Activated naive CD4-positive, alpha-beta T cell treated with anti-CD3 and anti-CD28 coated beads, Interleukin-2, amount 50 U/mL, for 16 hours (primary cell): ENCODE results near the gene HBM.
"Not testable (repeated sequence)": the region's sequence is repeated elsewhere in the genome, so short reads cannot be mapped to it uniquely, and the experiment has no call there.

ENCODE experiments used
- DNase-seq: peaks from one replicate; pipeline ENCODE4 v3.0.0-alpha.2; 2020

HBM gene, protein sequence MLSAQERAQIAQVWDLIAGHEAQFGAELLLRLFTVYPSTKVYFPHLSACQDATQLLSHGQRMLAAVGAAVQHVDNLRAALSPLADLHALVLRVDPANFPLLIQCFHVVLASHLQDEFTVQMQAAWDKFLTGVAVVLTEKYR

DNA sequence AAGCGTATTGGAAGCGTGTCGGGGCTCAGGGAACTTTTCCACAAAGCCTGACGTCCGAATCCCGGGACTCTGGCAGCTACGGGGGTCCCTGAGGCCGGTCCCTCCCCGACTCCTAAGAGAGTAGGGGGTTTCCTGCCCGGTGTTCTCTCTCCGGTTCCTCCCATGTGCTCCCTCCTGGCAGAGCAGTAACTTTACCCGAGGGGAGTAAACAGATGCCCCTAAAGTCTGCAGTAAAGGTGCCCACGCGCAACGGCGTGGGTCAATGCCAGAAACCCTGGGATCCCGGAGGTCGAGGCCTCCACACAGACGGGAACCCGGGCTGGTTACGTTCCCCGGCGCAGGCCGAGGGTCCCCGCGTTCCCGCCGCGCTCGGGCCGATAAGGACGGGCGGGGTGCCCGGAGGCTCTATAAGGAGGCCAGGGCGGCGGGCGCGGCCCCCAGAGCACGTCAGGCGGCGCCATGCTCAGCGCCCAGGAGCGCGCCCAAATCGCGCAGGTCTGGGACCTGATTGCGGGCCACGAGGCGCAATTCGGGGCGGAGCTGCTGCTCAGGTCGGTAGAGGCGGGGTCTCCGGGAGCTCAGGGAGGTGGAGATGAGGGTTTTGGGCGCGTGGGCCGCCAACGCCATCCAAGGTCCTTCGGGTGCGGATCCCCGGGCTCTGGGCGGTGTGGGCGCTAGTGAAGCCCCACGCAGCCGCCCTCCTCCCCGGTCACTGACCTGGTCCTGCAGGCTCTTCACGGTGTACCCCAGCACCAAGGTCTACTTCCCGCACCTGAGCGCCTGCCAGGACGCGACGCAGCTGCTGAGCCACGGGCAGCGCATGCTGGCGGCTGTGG lies at the start of gene HBM:
Gene HBM, plus strand, starts transcription at position 440 of the 836 bp plus-strand sequence. Its CDS starts 20 bp downstream, at position 460.
- peak; percentile 42 for DNase-seq

DNA sequence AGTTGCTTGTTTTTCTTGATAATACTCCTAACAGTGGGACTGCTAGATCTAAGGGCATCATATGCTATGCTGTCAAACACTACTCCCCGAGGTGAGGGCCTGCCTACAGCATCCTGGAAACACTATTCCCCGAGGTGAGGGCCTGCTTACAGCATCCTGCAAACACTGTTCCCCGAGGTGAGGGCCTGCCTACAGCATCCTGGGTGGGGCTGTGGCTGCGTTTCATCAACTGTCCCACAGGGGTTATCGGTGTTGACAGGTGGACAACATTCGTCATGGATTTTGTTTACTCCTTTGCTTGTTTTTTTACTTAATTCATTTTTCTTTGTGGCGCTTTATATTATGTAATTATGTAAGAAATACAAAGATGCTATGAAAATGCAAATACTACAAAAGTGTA lies 49.8 kb upstream of the HBM start:
- no peak for DNase-seq

DNA sequence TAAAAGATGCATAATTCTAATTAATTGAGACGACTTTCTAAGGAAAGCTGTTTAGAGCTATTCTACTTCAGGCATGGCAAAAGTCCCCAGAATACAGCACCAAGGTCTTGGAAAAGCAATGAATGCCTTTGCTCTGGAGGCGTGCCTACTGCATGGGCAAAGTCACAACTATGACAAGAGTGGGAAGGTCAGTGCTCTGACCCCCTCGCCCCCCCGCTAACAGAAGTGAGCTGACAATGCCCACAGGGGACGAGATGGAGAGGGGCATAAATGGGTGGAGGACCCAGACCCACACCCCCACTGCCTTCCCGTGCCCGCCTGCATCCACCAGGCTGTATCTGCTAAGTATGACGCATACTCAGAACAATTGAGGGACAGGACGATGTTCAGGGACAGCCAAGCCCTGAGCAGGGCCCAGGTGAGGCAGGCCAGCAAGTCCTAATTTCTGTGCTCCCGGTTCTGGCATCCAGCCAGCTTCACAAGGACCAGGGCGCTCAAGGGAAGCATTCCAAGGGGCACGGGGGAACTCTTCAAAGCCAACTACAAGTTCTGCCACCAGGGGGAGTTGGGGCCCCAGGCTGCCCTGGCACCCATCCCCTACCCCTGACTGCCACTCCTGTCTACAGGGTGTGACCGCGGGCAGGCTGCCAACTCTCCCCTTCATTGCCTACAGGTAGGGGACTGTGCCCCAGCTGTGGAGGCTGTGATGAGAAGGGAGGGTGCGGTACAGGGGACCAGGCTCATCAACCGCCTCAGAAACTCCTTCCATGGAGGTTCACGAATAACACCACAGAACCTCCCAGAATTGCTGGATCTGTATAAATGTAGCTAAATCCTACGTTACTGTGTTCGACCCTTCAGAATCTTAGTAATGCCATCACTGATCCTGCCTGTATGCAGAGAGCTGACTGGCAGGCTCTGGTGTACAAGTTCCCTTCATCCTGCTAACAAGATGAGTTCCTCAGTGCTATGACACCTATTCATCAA lies 48.1 kb upstream of the HBM start:
- peak; percentile 71 for DNase-seq

DNA sequence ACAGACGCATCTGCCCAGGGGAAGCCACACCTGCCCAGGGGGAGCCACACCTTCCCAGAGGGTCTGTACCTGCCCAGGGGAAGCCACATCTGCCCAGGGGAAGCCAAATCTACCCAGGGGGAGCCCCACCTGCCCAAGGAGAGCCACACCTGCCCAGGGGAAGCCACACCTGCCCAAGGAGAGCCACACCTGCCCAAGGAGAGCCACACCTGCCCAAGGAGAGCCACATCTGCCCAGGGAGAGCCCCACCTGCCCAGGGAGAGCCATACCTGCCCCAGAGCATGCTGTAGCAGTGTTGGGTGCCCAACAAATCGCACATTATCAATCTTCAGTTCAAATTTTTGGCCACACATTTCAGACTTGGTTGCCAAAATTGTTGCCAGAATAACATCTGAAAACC lies 46.9 kb upstream of the HBM start:
- no peak for DNase-seq

DNA sequence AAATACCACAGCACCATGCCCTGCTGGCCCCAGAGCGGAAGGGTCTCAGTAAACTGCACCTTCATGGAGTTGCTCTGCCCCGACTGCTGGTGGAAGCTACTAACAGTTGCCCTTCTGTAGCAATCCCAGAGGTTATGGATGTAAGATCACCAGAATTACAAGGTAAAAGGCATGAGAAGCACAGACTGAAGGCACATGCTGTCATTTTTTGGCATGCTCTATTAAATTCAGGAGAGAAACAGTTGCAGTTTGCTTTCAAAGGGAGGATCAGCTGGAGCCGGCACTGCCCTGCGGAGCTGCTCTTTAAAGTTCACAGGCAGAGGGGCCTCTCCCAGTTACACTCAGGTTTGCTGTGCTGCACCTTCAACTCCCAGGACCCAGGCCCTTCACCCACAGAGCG lies 46.5 kb upstream of the HBM start:
- DNase-seq, result no peak

DNA sequence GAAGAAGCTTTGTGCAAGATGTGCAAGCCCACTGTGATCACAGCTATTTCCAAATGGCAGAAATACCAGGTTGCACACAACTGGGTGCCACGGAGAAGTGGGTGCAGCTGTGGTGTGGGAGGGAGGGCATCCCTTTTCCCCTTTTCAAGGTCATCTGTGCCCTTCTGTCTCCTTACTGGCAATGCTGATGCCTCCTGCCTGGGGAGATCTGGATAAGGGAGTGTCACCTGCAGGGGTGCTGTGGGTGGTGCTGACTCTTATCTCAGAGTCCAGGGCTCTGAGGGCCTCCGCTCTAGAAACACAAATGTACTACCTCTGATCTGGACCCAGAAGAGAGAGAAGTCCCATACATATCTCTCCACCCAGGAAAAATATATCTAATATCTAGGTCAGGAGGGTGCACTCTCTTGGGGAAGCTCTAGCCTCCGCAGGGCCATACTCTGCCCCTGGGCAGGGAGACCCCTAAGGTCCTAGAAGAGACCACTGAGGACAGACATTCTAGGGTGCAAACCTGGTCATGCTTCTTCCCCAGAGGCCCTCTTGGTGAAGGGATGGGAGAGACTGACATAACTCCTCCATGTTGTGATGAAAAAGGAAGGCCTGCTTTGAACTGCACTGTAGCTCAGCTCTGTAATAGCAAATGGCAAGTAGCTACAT lies 45.8 kb upstream of the HBM start:
- DNase-seq, result no peak

DNA sequence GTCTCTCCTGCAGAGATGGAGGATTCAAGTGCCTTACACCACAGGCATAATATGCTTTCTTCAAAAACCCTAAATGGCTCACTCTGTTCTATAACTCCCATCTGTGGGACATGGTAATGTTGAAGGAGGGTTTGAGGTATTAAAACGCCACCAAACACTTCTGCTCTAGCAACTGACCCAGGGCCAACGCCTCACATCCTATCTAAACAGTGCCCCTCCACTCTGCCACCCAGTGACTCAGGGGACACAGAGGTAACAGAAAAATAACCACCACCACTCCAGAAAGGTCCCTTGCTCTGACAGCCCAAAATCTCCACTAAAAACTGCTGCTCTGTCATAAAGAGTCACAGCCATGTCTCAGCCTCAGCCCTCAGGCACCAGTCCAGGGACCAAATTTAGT lies 45.0 kb upstream of the HBM start:
- no peak for DNase-seq

DNA sequence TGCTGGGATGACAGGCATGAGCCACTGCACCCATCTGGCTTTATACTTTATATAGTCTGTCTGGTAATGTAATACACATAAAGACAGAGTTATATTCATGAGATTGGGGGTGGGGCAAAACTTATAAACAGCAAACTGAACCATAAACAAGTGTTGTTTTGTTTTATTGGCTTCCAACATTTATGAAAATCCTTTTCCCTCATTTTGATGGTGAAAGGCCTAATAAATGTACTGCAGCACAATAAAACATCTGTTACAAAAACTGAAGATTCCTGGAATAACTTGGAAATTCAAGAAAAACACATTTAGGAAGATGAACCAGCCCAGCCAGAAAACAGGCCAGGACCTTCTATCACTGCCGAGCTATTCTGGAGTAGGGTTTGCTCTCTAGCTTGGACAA lies 43.4 kb upstream of the HBM start:
- no peak for DNase-seq

DNA sequence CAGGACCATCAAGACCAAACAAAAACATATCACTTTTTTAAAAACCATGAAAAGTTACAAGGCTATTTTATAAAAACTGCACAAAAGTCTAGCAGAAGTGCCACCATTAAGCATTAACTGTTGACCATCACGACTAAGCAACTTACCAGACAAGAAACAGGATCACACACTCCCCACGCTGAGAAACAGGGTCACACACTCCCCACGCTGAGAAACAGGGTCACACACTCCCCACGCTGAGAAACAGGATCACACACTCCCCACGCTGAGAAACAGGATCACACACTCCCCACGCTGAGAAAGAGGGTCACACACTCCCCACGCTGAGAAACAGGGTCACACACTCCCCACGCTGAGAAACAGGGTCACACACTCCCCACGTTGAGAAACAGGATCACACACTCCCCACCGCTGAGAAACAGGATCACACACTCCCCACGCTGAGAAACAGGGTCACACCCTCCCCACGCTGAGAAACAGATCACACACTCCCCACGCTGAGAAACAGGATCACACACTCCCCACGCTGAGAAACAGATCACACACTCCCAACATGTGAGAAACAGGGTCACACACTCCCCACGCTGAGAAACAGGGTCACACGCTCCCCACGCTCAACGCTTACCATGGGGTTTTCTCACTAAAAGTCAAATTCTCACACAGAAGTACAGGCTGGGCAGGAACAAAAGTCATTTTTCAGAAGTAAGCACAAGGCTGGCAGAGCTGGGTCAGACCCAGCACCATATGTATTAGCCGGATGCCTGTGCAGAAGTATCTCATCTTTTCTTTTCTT lies 42.0 kb upstream of the HBM start:
- DNase-seq, result not testable (repeated sequence)

DNA sequence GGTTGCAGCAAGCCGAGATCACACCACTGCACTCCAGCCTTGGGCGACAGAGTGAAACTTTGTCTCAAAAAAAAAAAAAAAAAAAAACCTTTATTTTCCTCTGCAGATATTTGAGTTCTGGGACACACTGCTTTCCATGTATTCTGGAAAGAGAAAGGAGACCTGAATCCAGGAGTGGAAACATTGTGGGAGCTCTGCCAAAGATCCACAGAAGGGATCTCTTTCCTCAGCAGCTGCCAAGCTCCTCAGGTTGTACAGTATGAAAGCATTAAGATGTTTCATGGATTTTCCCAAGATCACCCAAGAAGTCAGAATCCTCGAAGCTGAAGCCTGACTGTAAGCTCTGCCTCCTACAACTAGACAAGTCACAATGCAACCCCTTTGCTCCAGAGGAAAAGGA lies 40.8 kb upstream of the HBM start:
- DNase-seq, result no peak

DNA sequence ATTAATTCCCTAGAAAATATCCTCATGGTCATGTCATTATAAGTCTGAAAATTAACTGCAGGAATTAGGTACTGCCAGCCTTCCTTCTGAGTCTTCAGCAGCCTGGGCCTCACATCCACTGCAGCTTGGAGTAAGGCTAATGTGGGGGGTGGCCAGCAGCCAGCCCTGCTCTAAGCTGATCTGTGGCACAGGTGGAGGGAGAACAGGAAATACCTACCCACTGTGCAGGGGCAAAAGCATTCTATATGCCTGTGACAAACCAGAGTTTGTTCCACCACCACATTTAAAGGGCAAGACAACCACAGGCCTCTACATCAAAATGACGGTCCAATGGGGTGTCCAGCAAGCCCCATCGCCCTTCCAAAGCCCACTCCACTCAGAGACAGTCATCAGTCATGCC lies 36.7 kb upstream of the HBM start:
- no peak for DNase-seq

DNA sequence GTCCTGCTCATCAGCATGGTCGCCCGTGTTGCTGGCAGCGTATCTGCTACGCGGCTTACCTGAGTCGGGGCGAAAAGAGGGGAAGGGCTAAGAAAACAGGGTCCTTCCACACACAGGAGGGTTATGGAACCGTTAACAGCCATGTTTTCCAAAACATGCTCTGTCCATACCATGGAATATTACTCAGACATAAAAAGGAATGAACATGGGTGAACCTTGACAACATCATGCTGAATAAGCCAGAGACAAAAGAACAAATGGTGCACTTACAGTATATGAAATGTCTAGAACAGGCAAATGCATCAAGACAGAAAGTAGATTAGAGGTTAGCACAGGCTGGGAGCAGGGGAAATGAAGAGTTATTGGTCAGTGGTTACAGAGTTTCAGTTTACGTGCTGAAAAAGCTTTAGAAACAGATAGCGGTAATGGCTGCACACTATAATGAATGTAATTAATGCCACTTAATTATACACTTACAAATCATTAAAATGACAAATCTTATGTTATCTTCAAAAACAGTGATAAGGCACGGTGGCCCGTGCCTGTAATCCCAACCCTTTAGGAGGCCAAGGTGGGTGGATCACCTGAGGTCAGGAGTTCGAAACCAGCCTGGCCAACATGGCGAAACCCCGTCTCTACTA lies 35.1 kb upstream of the HBM start:
- no peak for DNase-seq

DNA sequence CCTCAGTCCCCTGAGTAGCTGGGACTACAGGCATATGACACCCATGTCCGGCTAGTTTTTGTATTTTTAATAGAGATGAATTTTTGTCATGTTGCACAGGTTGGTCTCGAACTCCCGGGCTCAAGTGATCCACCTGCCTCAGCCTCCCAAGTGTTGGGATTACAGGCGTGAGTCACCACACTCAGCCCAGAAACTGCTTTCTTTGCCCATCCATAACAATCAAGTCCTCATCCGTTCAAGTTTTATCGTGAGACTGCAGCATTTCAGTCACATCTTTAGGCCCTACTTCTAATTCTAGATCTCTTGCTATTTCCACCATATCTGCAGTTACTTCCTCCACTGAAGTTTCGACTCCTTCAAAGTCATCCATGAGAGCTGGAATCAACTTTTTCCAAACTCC lies 33.7 kb upstream of the HBM start:
- DNase-seq, result no peak

DNA sequence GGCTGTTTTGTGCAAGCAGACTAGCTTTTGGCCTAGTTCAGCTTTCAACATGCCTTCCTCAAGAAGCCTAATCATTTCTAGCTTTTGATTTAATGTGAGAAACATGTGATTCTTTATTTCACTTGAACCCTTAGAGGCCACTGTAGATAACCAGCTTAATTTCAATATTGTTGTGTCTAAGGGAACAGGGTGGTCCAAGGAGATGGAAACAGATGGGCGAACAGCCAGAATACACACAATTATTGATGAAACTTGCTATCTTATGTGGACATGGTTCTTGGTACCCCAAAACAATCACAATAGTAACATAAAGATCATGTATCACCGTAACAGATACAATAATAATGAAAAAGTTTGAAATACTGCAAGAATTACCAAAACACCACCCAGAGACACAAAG lies 32.1 kb upstream of the HBM start:
- no peak for DNase-seq

DNA sequence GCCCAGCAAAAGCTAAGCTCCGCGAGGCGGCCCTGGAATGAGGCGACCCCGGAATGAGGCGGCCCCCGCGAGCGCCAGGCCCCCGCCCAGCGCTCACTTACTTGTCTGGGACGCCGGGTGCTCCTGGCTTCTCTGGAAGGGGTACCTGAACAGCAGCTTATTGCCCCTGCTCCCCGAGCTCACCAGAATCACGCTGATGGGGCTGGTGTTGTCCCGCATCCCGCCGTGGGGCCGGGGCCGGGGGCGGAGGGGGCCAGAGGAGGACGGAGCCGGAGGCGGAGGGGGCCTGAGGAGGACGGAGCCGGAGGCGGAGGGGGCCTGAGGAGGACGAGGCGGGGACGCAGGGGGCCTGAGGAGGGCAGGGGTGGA lies 27.7 kb upstream of the HBM start:
- peak; percentile 38 for DNase-seq

DNA sequence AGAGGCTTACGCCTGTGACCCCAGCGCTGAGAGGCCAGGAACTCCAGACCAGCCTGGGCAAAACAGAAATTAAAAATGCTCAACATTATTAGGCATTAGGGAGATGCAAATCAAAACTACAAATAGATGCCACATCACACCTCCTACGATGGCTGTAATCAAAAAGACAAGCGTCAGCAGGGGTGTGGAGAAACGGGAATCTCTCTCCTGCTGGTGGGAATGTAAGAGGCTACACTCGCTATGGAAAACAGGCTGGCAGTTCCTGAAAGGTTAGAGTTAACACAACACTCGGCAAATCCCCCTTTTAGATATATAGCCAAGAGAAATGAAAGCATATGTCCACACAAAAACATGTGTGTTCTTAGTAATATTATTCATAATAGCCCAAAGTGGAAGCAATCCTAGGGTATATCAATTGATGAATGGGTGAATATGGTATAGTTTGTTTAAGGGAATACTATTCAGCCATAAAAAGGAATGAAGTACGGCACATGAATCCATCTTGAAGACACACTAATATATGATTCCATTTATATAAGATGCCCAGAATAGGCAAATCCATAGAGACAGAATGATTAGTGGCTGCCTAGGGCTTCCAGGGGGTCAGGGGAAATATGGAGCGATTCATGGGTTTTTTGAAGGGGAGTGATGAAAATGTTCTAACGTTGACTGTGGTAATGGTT lies 25.5 kb upstream of the HBM start:
- no peak for DNase-seq

DNA sequence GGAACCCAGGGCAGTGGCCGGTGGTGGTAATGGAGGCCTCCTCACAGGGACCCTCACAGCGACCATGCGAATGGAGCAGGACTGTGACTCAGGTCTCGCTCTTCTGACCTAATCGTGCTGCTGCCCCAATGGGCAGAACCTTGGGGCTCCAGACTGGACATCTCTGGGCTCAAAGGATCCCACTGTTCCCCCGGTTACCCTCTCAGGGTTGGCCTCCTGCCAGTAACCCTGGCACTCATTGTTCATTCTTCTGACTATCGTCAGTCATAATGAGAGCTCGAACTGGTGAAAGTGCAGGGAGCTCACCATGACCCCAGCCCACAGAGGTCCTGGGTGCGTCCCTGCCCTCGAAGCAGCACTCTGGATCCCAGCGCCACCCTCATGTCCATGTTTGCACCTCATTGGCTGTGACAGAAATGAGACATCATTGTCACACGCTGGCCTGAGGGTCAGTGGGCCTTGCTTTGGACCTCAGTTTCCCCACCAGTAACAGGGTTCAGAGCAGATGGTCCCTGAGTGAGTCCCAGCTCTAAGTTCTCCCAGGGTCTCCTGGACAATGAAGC lies 23.3 kb upstream of the HBM start:
- DNase-seq, result no peak

DNA sequence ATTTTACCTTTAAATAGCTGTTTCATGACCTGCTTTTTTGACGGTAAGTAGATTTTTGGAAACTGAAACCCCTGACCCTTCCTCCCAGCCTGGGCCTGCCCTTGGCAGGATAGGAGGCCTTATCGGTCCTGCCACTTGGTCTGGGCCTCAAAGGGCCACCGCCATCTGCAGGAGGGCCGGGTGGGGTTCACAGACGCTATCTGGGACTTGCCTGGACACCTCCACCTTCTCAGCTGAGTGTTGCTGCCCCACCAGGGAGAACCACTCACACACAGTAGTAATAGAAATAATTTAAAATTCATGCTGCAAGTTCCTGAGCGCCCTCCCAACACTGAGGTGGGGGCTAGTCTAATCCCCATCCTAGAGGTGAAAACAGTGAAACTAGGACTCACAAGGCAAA lies 22.7 kb upstream of the HBM start:
- DNase-seq, result no peak

DNA sequence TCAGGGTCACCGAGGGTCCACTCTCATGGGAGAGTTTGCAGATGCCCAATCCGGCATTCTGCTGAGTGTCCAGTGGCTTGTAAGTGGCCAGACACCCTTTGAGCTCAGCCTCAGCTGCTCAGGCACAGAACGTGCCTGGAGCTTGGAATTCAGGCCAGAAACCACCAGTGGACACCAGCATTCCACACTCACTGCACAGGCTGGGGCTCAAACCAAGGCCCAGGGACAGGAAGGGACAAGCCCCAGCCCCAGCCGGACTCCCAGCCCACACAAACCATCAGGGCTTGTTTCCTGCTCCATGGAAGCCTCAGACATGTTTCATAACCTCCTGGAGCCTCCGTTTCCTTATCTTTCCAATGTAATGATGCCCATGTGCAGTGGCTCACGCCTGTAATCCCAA lies 22.3 kb upstream of the HBM start:
- no peak for DNase-seq

DNA sequence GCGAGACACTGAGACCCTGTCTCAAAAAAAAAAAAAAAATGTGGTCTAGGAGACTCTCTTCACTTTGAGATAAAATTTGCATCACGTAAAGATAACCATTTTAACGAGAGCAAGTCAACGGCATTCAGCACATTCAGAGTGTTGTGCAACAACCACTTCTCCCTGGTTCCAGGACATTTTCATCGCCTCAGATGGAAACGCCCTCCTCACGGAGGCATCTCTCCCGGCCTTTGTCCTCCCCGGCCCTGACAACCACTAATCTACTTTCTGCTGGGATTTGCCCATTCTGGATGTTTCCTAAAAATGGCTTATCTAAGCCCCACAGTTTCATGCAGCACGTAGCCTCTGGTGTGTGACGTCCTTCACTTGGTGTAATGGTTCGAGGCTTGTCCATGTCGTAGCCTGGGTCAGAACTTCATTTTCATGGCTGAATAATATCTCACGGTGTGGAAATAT lies 21.0 kb upstream of the HBM start:
- no peak for DNase-seq

DNA sequence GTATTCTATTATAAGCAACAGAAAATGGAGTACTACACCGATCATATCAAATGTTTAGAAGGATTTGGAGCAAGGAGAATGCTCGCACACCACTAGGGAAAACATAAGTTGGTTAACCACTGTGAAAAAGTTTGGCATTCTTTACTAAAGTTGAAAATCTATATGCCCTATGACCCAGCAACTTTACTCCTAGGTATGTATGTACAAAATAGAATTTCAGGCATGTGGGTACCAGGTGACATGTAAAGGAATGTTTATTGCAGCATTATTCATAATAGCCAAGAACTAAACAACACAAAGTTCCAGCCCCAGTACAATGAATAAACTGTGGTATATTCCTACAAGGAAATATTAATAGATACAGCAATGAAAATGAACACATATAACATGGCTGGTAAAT lies 19.1 kb upstream of the HBM start:
- DNase-seq, result no peak
